ENCODE measurements around the gene CHMP1A. TPM values are rescaled to one million over a fixed set of nuclear protein-coding genes. Genes with fewer than 3 reads are reported as not detected.

Gene CHMP1A
- total and polyA plus RNA-seq, 10 donors: 44.4 to 96.2 (median 76.5) TPM

GRCh38 chr16:89602273-89602951, 55.1 kb downstream of the CHMP1A start:
- 2 to 5% (median 3%) methylated on average over 7 to 22 of the region's 22 CpGs for WGBS, 5 donors
- H3K4me1 ChIP-seq: peaks cover 0 to 15% (median 14%) of the 10 kb centered on the region in 6 donors
- peak overlapping the region in 1 of 8 donors; percentile 29 for H3K4me3 ChIP-seq
- H3K9me3 ChIP-seq: no peaks in the 10 kb centered on the region
- H3K36me3 ChIP-seq: no peaks in the 10 kb centered on the region
- DNase-seq: no peak
- H3K27me3 ChIP-seq (replicated peaks in 1 of 7): peaks cover 0 to 26% (median 6%) of the 10 kb centered on the region in 7 donors
- intact Hi-C loops (cut with DNase I; ENCODE audit: low total_unique reads): no loop called here
- TF ChIP-seq POLR2AphosphoS5 (IDR thresholded peaks at IDR 0.05) (peak in 1 of 3 donors; percentile 33), POLR2A (IDR thresholded peaks at IDR 0.05) (no peak)
- TF ChIP-seq, protein P1, sequence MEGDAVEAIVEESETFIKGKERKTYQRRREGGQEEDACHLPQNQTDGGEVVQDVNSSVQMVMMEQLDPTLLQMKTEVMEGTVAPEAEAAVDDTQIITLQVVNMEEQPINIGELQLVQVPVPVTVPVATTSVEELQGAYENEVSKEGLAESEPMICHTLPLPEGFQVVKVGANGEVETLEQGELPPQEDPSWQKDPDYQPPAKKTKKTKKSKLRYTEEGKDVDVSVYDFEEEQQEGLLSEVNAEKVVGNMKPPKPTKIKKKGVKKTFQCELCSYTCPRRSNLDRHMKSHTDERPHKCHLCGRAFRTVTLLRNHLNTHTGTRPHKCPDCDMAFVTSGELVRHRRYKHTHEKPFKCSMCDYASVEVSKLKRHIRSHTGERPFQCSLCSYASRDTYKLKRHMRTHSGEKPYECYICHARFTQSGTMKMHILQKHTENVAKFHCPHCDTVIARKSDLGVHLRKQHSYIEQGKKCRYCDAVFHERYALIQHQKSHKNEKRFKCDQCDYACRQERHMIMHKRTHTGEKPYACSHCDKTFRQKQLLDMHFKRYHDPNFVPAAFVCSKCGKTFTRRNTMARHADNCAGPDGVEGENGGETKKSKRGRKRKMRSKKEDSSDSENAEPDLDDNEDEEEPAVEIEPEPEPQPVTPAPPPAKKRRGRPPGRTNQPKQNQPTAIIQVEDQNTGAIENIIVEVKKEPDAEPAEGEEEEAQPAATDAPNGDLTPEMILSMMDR (IDR thresholded peaks at IDR 0.05 in 8 of 11, conservative IDR thresholded peaks at IDR 0.05 in 3 of 11): no peak
- H3K27ac ChIP-seq: no peak overlapping the region

DNA sequence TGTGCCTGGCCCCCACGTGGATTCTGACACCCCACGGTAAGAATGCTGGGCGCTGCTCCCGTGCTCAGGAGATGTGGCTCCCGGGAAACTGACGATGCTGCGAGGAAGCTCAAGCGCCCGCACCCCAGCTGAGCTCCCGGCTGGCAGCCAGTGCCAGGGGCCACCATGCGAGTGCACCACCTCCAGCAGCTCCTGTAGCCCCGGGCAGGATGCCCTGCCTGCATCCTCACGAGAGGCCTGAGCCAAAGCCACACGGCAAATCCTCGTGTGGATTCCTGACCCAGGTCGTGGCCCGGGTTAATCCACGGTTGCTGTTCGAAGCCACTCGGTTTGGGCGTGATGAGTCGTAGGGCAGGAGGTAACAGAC, 55.6 kb downstream of the CHMP1A start:
- DNase-seq: no peak
- H3K36me3 ChIP-seq: no peaks in the 10 kb centered on the region
- intact Hi-C loops (cut with DNase I; ENCODE audit: low total_unique reads): no loop called here
- WGBS, 5 donors: 51 to 71% (median 66%) methylated on average over 16 to 22 of the region's 22 CpGs
- H3K4me1 ChIP-seq: peaks cover 0 to 15% (median 14%) of the 10 kb centered on the region in 6 donors
- no peak overlapping the region for H3K27ac ChIP-seq
- no peaks in the 10 kb centered on the region for H3K9me3 ChIP-seq
- H3K4me3 ChIP-seq: no peak overlapping the region
- H3K27me3 ChIP-seq (replicated peaks in 1 of 7): peaks cover 0 to 26% (median 6%) of the 10 kb centered on the region in 7 donors
- TF ChIP-seq, protein P1 (IDR thresholded peaks at IDR 0.05 in 8 of 11, conservative IDR thresholded peaks at IDR 0.05 in 3 of 11): no peak
- no peak for TF ChIP-seq POLR2A (IDR thresholded peaks at IDR 0.05)
- TF ChIP-seq POLR2AphosphoS5 (IDR thresholded peaks at IDR 0.05): no peak

DNA sequence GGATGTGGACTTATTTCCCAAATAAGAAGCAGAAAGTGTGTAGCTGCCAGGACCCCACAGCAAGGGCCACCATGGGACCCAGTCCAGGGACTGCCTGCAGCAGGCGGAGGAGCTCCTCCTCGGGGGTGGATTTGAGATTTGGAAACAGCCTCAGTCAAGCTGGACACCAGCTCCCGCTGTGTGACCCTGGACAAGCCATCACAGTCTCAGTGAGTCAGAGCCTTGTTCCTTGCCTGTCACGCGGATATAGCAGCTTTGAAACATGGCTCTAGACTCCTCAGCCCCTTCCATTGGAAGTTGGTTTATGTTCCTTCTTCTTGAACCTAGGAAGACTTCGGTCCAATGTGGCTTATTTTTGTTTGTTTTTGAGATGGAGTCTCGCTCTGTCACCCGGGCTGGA, 56.6 kb downstream of the CHMP1A start:
- no peak overlapping the region for H3K27ac ChIP-seq
- no peaks in the 10 kb centered on the region for H3K9me3 ChIP-seq
- TF ChIP-seq POLR2AphosphoS5 (IDR thresholded peaks at IDR 0.05): no peak
- TF ChIP-seq POLR2A (IDR thresholded peaks at IDR 0.05): no peak
- TF ChIP-seq, protein P1 (IDR thresholded peaks at IDR 0.05 in 8 of 11, conservative IDR thresholded peaks at IDR 0.05 in 3 of 11): no peak
- no peak overlapping the region for H3K4me3 ChIP-seq
- DNase-seq: no peak
- H3K36me3 ChIP-seq: no peaks in the 10 kb centered on the region
- intact Hi-C loops (cut with DNase I; ENCODE audit: low total_unique reads): no loop called here
- WGBS, 5 donors: 80 to 89% (median 87%) methylated on average over 8 of the region's 8 CpGs
- peaks cover 0 to 26% (median 6%) of the 10 kb centered on the region in 7 donors for H3K27me3 ChIP-seq (replicated peaks in 1 of 7)
- H3K4me1 ChIP-seq: peaks cover 0 to 15% (median 14%) of the 10 kb centered on the region in 6 donors

GRCh38 chr16:89600427-89600826, 57.1 kb downstream of the CHMP1A start:
- no peak overlapping the region for H3K27ac ChIP-seq
- 78 to 91% (median 85%) methylated on average over 10 to 12 of the region's 12 CpGs for WGBS, 5 donors
- intact Hi-C loops (cut with DNase I; ENCODE audit: low total_unique reads): no loop called here
- DNase-seq: no peak
- H3K36me3 ChIP-seq: no peaks in the 10 kb centered on the region
- no peaks in the 10 kb centered on the region for H3K9me3 ChIP-seq
- TF ChIP-seq, protein P1 (IDR thresholded peaks at IDR 0.05 in 8 of 11, conservative IDR thresholded peaks at IDR 0.05 in 3 of 11): no peak
- TF ChIP-seq POLR2A (IDR thresholded peaks at IDR 0.05): no peak
- TF ChIP-seq POLR2AphosphoS5 (IDR thresholded peaks at IDR 0.05): no peak
- H3K27me3 ChIP-seq (replicated peaks in 1 of 7): peaks cover 0 to 26% (median 6%) of the 10 kb centered on the region in 7 donors
- no peak overlapping the region for H3K4me3 ChIP-seq
- H3K4me1 ChIP-seq: peaks cover 0 to 15% (median 14%) of the 10 kb centered on the region in 6 donors
